Retinal pigment epithelial cell (primary cell): ENCODE results near the gene ZDHHC6.
"Not testable (repeated sequence)": the region's sequence is repeated elsewhere in the genome, so short reads cannot be mapped to it uniquely, and the experiment has no call there.

Source experiments
- DNase-seq: peaks from one replicate; pipeline ENCODE4 v3.0.0-alpha.2; 2010; ENCODE audit warnings: low read depth
- H3K4me3 ChIP-seq: 2 replicates; pipeline ENCODE4 v1.5.1; 2011; ENCODE audit warnings: mild to moderate bottlenecking, low read length, control low read depth, moderate library complexity
- TF ChIP-seq, protein P1 (sequence below): conservative IDR thresholded peaks from 2 replicates; pipeline ENCODE4 v1.5.1; 2011; ENCODE audit warnings: low read depth, low read length, control low read depth, inconsistent platforms

ZDHHC6 gene

GRCh38 chr10:112426111-112426510, 20.6 kb downstream of the ZDHHC6 start:
- H3K4me3 ChIP-seq, result no peak overlapping the region
- DNase-seq, result no peak

DNA sequence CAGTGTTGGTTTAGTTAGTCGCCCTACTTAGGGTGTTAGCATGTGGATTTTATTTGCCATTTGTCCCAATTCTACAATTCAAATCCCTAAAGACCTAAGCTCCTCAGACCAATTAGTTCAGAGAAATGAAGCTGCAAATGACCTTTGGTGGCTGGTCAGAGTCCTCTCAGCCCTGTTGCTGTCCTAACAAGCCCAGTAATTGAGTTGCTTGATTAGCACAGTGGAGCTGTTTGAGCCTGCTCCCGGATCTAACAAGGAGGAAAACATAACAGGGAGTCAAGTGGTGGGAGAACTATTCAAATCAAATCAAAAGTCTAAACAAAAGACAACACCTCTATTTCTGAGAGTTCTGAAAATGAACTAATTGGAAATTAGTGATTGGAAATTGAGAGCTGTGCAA, 22.1 kb downstream of the ZDHHC6 start:
- TF ChIP-seq, protein P1, sequence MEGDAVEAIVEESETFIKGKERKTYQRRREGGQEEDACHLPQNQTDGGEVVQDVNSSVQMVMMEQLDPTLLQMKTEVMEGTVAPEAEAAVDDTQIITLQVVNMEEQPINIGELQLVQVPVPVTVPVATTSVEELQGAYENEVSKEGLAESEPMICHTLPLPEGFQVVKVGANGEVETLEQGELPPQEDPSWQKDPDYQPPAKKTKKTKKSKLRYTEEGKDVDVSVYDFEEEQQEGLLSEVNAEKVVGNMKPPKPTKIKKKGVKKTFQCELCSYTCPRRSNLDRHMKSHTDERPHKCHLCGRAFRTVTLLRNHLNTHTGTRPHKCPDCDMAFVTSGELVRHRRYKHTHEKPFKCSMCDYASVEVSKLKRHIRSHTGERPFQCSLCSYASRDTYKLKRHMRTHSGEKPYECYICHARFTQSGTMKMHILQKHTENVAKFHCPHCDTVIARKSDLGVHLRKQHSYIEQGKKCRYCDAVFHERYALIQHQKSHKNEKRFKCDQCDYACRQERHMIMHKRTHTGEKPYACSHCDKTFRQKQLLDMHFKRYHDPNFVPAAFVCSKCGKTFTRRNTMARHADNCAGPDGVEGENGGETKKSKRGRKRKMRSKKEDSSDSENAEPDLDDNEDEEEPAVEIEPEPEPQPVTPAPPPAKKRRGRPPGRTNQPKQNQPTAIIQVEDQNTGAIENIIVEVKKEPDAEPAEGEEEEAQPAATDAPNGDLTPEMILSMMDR, result no peak
- DNase-seq, result no peak
- H3K4me3 ChIP-seq, result no peak overlapping the region

More at GRCh38 chr10:112426111-112426510, 20.6 kb downstream of the ZDHHC6 start:
- TF ChIP-seq, protein P1, result no peak

- no peak for DNase-seq
- H3K4me3 ChIP-seq, result no peak overlapping the region
- TF ChIP-seq, protein P1, result no peak
These were observed 25.0 kb downstream of the ZDHHC6 start for GRCh38 chr10:112421731-112422130.

GRCh38 chr10:112412696-112413095, 34.0 kb downstream of the ZDHHC6 start:
- TF ChIP-seq, protein P1, result no peak
- no peak overlapping the region for H3K4me3 ChIP-seq
- DNase-seq, result no peak

DNA sequence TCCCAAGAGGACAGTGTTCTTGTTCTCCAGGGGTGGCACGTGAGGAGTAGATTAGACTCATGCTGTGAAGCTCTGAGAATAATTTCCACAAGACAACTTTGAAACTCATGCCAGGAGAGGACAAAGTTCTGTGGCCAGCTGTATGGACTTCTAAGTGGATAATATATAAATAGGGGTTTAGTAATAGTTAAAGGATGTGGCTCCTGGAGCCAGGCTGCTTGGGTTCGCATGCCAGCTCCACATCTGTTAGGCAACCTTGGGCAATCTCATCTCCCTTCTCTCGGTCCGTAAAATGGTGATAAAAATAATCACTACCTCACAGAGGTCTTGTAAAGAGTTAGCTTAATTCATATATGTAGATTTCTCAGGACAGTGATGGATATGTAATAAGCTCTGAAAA, 37.0 kb downstream of the ZDHHC6 start:
- no peak for DNase-seq
- H3K4me3 ChIP-seq, result no peak overlapping the region
- TF ChIP-seq, protein P1, result no peak

DNA sequence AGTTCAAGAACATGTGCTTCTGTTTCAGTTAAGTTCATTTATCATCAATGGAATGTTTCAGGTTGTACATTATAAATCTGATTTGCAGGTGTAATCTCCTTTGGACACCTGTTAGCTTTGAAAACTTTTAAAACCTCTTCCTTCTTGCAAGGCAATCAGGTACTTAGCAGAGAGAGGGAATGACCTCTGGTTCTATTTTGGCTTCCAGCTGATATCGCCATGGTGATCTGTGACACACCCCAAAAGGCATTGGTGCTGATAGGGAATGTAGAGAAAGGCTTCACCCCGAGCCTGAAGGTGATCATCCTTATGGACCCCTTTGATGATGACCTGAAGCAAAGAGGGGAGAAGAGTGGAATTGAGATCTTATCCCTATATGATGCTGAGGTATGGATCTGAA, 37.4 kb downstream of the ZDHHC6 start:
- no peak for DNase-seq

GRCh38 chr10:112407696-112408095, 39.0 kb downstream of the ZDHHC6 start:
- DNase-seq, result no peak
- no peak overlapping the region for H3K4me3 ChIP-seq
- TF ChIP-seq, protein P1, result no peak

More for the DNA sequence above, 37.4 kb downstream of the ZDHHC6 start:
- TF ChIP-seq, protein P1, result no peak
- no peak overlapping the region for H3K4me3 ChIP-seq

- H3K4me3 ChIP-seq, DNase-seq: not testable (repeated sequence)
These were observed 39.9 kb downstream of the ZDHHC6 start for GRCh38 chr10:112406806-112407205.
